ENCODE data around the gene FHOD3.

FHOD3 gene

GRCh38 chr18:36323421-36323820 is 25.9 kb downstream of the FHOD3 start:
- DNase-seq, result no peak

- DNase-seq, result no peak
These were observed 28.3 kb downstream of the FHOD3 start for GRCh38 chr18:36325846-36326245.

GRCh38 chr18:36326771-36327170 is 29.3 kb downstream of the FHOD3 start:
- DNase-seq, result no peak

GRCh38 chr18:36327352-36328316 is 30.1 kb downstream of the FHOD3 start:
- no peak for DNase-seq

- no peak for DNase-seq
These were observed 30.9 kb downstream of the FHOD3 start for GRCh38 chr18:36328385-36328858.

- DNase-seq, result no peak
These were observed 31.4 kb downstream of the FHOD3 start for GRCh38 chr18:36328916-36329315.

GRCh38 chr18:36329684-36330434 is 32.3 kb downstream of the FHOD3 start:
- no peak for DNase-seq

GRCh38 chr18:36330435-36331052 is 33.0 kb downstream of the FHOD3 start:
- no peak for DNase-seq

- DNase-seq, result no peak
These were observed 34.0 kb downstream of the FHOD3 start for GRCh38 chr18:36331521-36331971.

GRCh38 chr18:36333414-36333813 is 35.9 kb downstream of the FHOD3 start:
- no peak for DNase-seq

GRCh38 chr18:36334798-36335197 is 37.3 kb downstream of the FHOD3 start:
- no peak for DNase-seq

- no peak for DNase-seq
These were observed 38.2 kb downstream of the FHOD3 start for GRCh38 chr18:36335476-36336279.

GRCh38 chr18:36337679-36338402 is 40.3 kb downstream of the FHOD3 start:
- no peak for DNase-seq

GRCh38 chr18:36338403-36338933 is 41.0 kb downstream of the FHOD3 start:
- DNase-seq, result no peak

- DNase-seq, result no peak
These were observed 42.7 kb downstream of the FHOD3 start for GRCh38 chr18:36340246-36340645.

- no peak for DNase-seq
These were observed 44.4 kb downstream of the FHOD3 start for GRCh38 chr18:36341944-36342343.

- no peak for DNase-seq
These were observed 50.8 kb downstream of the FHOD3 start for GRCh38 chr18:36348331-36348730.

GRCh38 chr18:36348971-36349417 is 51.5 kb downstream of the FHOD3 start:
- no peak for DNase-seq

GRCh38 chr18:36349552-36349951 is 52.0 kb downstream of the FHOD3 start:
- DNase-seq, result no peak

GRCh38 chr18:36350251-36350651 is 52.7 kb downstream of the FHOD3 start:
- no peak for DNase-seq

- no peak for DNase-seq
These were observed 53.4 kb downstream of the FHOD3 start for GRCh38 chr18:36350839-36351469.

All from CD4-positive, alpha-beta T cell treated with Interleukin-17A for 1 hour (primary cell).